HEK293 (cell line): ENCODE data around the gene PGAP1.

Experiments
- CTCF ChIA-PET: fragments of 350-600 bp; formaldehyde crosslinking; extraction: SDS; loops from one replicate; lab custom pipeline; 2021; ENCODE audit warnings: antibody characterized with exemption; lab: Yijun Ruan, JAX
- POLR2A ChIA-PET: fragments of 300-600 bp; formaldehyde crosslinking; extraction: SDS; loops from one replicate; lab custom pipeline; 2020; ENCODE audit warnings: antibody characterized with exemption, inconsistent platforms; lab: Yijun Ruan, JAX
- H3K27ac ChIP-seq: fragments of 200-500 bp; sonication (Bioruptor generic); 2 replicates; pipeline ENCODE4 v1.5.1; 2014; ENCODE audit warnings: low read depth, low read length, control low read depth, inconsistent platforms; ENCODE audit errors: extremely low read depth
- H3K36me3 ChIP-seq, 2 experiments: fragments of 200-500 bp in 1 of 2; sonication (Bioruptor generic) in 1 of 2; 1 replicate in 1 of 2; 2 replicates in 1 of 2; pipeline ENCODE4 v1.5.1; 2014 to 2017; ENCODE audit warnings: inconsistent platforms in 2 of 2, low read length in 2 of 2; ENCODE audit not compliant: control insufficient read depth in 2 of 2, insufficient read depth in 1 of 2
- H3K4me1 ChIP-seq: fragments of 200-500 bp; sonication (Bioruptor generic); 2 replicates; pipeline ENCODE4 v1.5.1; 2014; ENCODE audit warnings: mild to moderate bottlenecking, low read length, inconsistent platforms; ENCODE audit not compliant: control insufficient read depth, insufficient read depth
- H3K4me3 ChIP-seq: 2 replicates; pipeline ENCODE4 v1.5.1; 2011; ENCODE audit warnings: low read depth, mild to moderate bottlenecking, control low read depth, low read length, moderate library complexity
- H3K9me3 ChIP-seq: fragments of 200-500 bp; sonication (Bioruptor generic); 2 replicates; pipeline ENCODE4 v1.5.1; 2014; ENCODE audit warnings: low read depth, low read length, inconsistent platforms; ENCODE audit not compliant: control insufficient read depth, insufficient read depth
- BCL11B ChIP-seq: fragments of 450-650 bp; formaldehyde crosslinking; IDR thresholded peaks from 2 replicates; pipeline ENCODE4 v1.5.1; 2016; ENCODE audit warnings: low read depth, missing biosample characterization, missing genetic modification characterization
- FEZF1 ChIP-seq: fragments of 450-650 bp; formaldehyde crosslinking; IDR thresholded peaks from 2 replicates; pipeline ENCODE4 v1.5.1; 2016; ENCODE audit warnings: missing biosample characterization, missing genetic modification characterization
- GLIS1 ChIP-seq: fragments of 450-650 bp; formaldehyde crosslinking; IDR thresholded peaks from 2 replicates; pipeline ENCODE4 v1.5.1; 2016; ENCODE audit warnings: missing biosample characterization, missing genetic modification characterization
- KLF16 ChIP-seq: fragments of 450-650 bp; formaldehyde crosslinking; IDR thresholded peaks from 2 replicates; pipeline ENCODE4 v1.5.1; 2017; ENCODE audit warnings: missing biosample characterization, missing genetic modification characterization
- KLF8 ChIP-seq: fragments of 450-650 bp; formaldehyde crosslinking; IDR thresholded peaks from 2 replicates; pipeline ENCODE4 v1.5.1; 2016; ENCODE audit warnings: missing biosample characterization, missing genetic modification characterization
- MYNN ChIP-seq: fragments of 450-650 bp; formaldehyde crosslinking; IDR thresholded peaks from 2 replicates; pipeline ENCODE4 v1.5.1; 2016; ENCODE audit warnings: missing biosample characterization, missing genetic modification characterization, borderline replicate concordance
- OSR2 ChIP-seq: fragments of 450-650 bp; formaldehyde crosslinking; IDR thresholded peaks from 2 replicates; pipeline ENCODE4 v1.5.1; 2016; ENCODE audit warnings: missing biosample characterization, missing genetic modification characterization
- OVOL3 ChIP-seq: fragments of 450-650 bp; formaldehyde crosslinking; IDR thresholded peaks from 2 replicates; pipeline ENCODE4 v1.5.1; 2016; ENCODE audit warnings: missing biosample characterization, missing genetic modification characterization
- SP3 ChIP-seq: fragments of 450-650 bp; formaldehyde crosslinking; IDR thresholded peaks from 2 replicates; pipeline ENCODE4 v1.5.1; 2016; ENCODE audit warnings: missing biosample characterization, missing genetic modification characterization
- WT1 ChIP-seq: fragments of 450-650 bp; formaldehyde crosslinking; IDR thresholded peaks from 2 replicates; pipeline ENCODE4 v1.5.1; 2016; ENCODE audit warnings: missing biosample characterization, missing genetic modification characterization
- ZBTB26 ChIP-seq: fragments of 450-650 bp; formaldehyde crosslinking; optimal IDR thresholded peaks from 2 replicates; pipeline ENCODE3; 2016; ENCODE audit warnings: missing biosample characterization, mild to moderate bottlenecking, missing genetic modification characterization
- ZBTB8A ChIP-seq: fragments of 450-650 bp; formaldehyde crosslinking; IDR thresholded peaks from 2 replicates; pipeline ENCODE4 v1.5.1; 2016; ENCODE audit warnings: missing biosample characterization, missing genetic modification characterization
- ZEB2 ChIP-seq: fragments of 450-650 bp; formaldehyde crosslinking; IDR thresholded peaks from 2 replicates; pipeline ENCODE4 v1.5.1; 2016; ENCODE audit warnings: missing biosample characterization, missing genetic modification characterization
- ZFHX2 ChIP-seq: fragments of 450-650 bp; formaldehyde crosslinking; conservative IDR thresholded peaks from 2 replicates; pipeline ENCODE4 v1.5.1; 2016; ENCODE audit warnings: missing biosample characterization, missing genetic modification characterization
- ZFP37 ChIP-seq: fragments of 450-650 bp; formaldehyde crosslinking; IDR thresholded peaks from 2 replicates; pipeline ENCODE4 v1.5.1; 2016; ENCODE audit warnings: missing biosample characterization, missing genetic modification characterization
- ZFP41 ChIP-seq: fragments of 450-650 bp; formaldehyde crosslinking; IDR thresholded peaks from 2 replicates; pipeline ENCODE4 v1.5.1; 2016; ENCODE audit warnings: missing biosample characterization, missing genetic modification characterization, borderline replicate concordance
- ZNF121 ChIP-seq: fragments of 450-650 bp; formaldehyde crosslinking; IDR thresholded peaks from 2 replicates; pipeline ENCODE4 v1.5.1; 2016; ENCODE audit warnings: missing biosample characterization, missing genetic modification characterization
- ZNF140 ChIP-seq: fragments of 450-650 bp; formaldehyde crosslinking; IDR thresholded peaks from 2 replicates; pipeline ENCODE4 v1.5.1; 2016; ENCODE audit warnings: missing biosample characterization, missing genetic modification characterization
- ZNF175 ChIP-seq: fragments of 450-650 bp; formaldehyde crosslinking; IDR thresholded peaks from 2 replicates; pipeline ENCODE4 v1.5.1; 2016; ENCODE audit warnings: missing biosample characterization, missing genetic modification characterization
- ZNF24 ChIP-seq: fragments of 450-650 bp; formaldehyde crosslinking; IDR thresholded peaks from 2 replicates; pipeline ENCODE4 v1.5.1; 2016; ENCODE audit warnings: missing biosample characterization, missing genetic modification characterization
- ZNF423 ChIP-seq: fragments of 450-650 bp; formaldehyde crosslinking; IDR thresholded peaks from 2 replicates; pipeline ENCODE4 v1.5.1; 2016; ENCODE audit warnings: missing biosample characterization, missing genetic modification characterization
- ZNF473 ChIP-seq: fragments of 450-650 bp; formaldehyde crosslinking; IDR thresholded peaks from 2 replicates; pipeline ENCODE4 v1.5.1; 2017; ENCODE audit warnings: missing biosample characterization, missing genetic modification characterization
- ZNF501 ChIP-seq: fragments of 450-650 bp; formaldehyde crosslinking; IDR thresholded peaks from 2 replicates; pipeline ENCODE4 v1.5.1; 2016; ENCODE audit warnings: missing biosample characterization, missing genetic modification characterization
- ZNF549 ChIP-seq: fragments of 450-650 bp; IDR thresholded peaks from 2 replicates; pipeline ENCODE4 v1.5.1; 2018; ENCODE audit warnings: missing biosample characterization, missing genetic modification characterization, mild to moderate bottlenecking, inconsistent platforms, moderate library complexity
- ZNF626 ChIP-seq: fragments of 450-650 bp; sonication (Bioruptor Pico); formaldehyde crosslinking; IDR thresholded peaks from 2 replicates; pipeline ENCODE4 v1.5.1; 2018; ENCODE audit warnings: missing biosample characterization, missing genetic modification characterization, inconsistent platforms
- TF ChIP-seq, protein P1 (sequence below): fragments of 450-650 bp; formaldehyde crosslinking; IDR thresholded peaks from 2 replicates; pipeline ENCODE4 v1.5.1; 2017; ENCODE audit warnings: missing biosample characterization, missing genetic modification characterization
- TF ChIP-seq, protein P2 (sequence below): fragments of 450-650 bp; formaldehyde crosslinking; IDR thresholded peaks from 2 replicates; pipeline ENCODE4 v1.5.1; 2016; ENCODE audit warnings: missing biosample characterization, missing genetic modification characterization

PGAP1 gene

DNA sequence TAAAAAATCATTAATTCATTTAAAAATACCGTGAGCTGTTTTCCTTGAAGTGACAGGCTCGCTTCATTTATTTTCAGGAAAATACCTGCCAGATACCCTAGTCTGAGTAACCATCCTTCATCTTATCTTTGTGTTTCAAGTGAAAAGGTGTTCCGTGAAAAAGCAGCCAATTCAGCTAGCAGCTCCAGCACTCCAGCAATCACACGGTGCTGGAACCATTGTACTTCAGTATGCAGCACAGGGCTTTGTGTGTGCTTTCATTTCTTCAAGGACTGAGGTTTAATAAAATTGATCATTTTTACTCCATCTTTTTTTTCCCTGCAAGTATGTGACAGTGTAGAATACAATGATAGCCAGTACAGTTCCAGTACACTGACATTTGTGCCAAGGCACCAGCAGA, 39.1 kb upstream of the PGAP1 start (continued):
- TF ChIP-seq ZNF501 (tag by site-specific recombination) (no peak), ZEB2 (no peak), OVOL3 (no peak), ZFP41 (tag by site-specific recombination) (no peak), MYNN (no peak), ZNF121 (no peak), ZBTB8A (no peak), OSR2 (no peak), ZNF549 (tag by site-specific recombination) (no peak), ZNF626 (tag by site-specific recombination) (no peak), FEZF1 (tag by site-specific recombination) (no peak)
- TF ChIP-seq, protein P1, sequence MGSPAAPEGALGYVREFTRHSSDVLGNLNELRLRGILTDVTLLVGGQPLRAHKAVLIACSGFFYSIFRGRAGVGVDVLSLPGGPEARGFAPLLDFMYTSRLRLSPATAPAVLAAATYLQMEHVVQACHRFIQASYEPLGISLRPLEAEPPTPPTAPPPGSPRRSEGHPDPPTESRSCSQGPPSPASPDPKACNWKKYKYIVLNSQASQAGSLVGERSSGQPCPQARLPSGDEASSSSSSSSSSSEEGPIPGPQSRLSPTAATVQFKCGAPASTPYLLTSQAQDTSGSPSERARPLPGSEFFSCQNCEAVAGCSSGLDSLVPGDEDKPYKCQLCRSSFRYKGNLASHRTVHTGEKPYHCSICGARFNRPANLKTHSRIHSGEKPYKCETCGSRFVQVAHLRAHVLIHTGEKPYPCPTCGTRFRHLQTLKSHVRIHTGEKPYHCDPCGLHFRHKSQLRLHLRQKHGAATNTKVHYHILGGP: no peak
- TF ChIP-seq, protein P2, sequence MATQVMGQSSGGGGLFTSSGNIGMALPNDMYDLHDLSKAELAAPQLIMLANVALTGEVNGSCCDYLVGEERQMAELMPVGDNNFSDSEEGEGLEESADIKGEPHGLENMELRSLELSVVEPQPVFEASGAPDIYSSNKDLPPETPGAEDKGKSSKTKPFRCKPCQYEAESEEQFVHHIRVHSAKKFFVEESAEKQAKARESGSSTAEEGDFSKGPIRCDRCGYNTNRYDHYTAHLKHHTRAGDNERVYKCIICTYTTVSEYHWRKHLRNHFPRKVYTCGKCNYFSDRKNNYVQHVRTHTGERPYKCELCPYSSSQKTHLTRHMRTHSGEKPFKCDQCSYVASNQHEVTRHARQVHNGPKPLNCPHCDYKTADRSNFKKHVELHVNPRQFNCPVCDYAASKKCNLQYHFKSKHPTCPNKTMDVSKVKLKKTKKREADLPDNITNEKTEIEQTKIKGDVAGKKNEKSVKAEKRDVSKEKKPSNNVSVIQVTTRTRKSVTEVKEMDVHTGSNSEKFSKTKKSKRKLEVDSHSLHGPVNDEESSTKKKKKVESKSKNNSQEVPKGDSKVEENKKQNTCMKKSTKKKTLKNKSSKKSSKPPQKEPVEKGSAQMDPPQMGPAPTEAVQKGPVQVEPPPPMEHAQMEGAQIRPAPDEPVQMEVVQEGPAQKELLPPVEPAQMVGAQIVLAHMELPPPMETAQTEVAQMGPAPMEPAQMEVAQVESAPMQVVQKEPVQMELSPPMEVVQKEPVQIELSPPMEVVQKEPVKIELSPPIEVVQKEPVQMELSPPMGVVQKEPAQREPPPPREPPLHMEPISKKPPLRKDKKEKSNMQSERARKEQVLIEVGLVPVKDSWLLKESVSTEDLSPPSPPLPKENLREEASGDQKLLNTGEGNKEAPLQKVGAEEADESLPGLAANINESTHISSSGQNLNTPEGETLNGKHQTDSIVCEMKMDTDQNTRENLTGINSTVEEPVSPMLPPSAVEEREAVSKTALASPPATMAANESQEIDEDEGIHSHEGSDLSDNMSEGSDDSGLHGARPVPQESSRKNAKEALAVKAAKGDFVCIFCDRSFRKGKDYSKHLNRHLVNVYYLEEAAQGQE (tag by site-specific recombination): no peak

- no peak overlapping the region for H3K4me3 ChIP-seq
- H3K36me3 ChIP-seq: no peaks in the 10 kb centered on the region
- CTCF ChIA-PET: no interaction called here
- POLR2A ChIA-PET: no interaction called here
- TF ChIP-seq ZNF140: no peak
- TF ChIP-seq ZNF24 (tag by site-specific recombination): no peak
- no peak for TF ChIP-seq GLIS1
- TF ChIP-seq KLF16 (tag by site-specific recombination): no peak
- TF ChIP-seq BCL11B (tag by site-specific recombination): no peak
- TF ChIP-seq KLF8 (tag by site-specific recombination): no peak
- no peak for TF ChIP-seq WT1 (tag by site-specific recombination)
- no peak for TF ChIP-seq SP3
- TF ChIP-seq ZNF175 (tag by site-specific recombination): no peak
- TF ChIP-seq ZFHX2 (tag by site-specific recombination): no peak
- no peak for TF ChIP-seq ZNF473 (tag by site-specific recombination)
- TF ChIP-seq ZFP37 (tag by site-specific recombination): no peak
- TF ChIP-seq ZNF423 (tag by site-specific recombination): no peak
- TF ChIP-seq ZBTB26 (tag by site-specific recombination): no peak
- no peak overlapping the region for H3K27ac ChIP-seq
- no peaks in the 10 kb centered on the region for H3K9me3 ChIP-seq
- H3K4me1 ChIP-seq: peaks cover 5% of the 10 kb centered on the region; the same call in 1 of the 2 replicates
Measured at GRCh38 chr2:196963961-196964360, 37.5 kb upstream of the PGAP1 start.
